EH (cell line): ENCODE measurements around the gene SCARB1.
"Not testable (repeated sequence)": the region's sequence is repeated elsewhere in the genome, so short reads cannot be mapped to it uniquely, and the experiment has no call there.

ENCODE experiments used
- DNase-seq: peaks from one replicate; pipeline ENCODE4 v3.0.0-alpha.2; 2015; ENCODE audit warnings: low read depth

Gene SCARB1, protein sequence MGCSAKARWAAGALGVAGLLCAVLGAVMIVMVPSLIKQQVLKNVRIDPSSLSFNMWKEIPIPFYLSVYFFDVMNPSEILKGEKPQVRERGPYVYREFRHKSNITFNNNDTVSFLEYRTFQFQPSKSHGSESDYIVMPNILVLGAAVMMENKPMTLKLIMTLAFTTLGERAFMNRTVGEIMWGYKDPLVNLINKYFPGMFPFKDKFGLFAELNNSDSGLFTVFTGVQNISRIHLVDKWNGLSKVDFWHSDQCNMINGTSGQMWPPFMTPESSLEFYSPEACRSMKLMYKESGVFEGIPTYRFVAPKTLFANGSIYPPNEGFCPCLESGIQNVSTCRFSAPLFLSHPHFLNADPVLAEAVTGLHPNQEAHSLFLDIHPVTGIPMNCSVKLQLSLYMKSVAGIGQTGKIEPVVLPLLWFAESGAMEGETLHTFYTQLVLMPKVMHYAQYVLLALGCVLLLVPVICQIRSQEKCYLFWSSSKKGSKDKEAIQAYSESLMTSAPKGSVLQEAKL

DNA sequence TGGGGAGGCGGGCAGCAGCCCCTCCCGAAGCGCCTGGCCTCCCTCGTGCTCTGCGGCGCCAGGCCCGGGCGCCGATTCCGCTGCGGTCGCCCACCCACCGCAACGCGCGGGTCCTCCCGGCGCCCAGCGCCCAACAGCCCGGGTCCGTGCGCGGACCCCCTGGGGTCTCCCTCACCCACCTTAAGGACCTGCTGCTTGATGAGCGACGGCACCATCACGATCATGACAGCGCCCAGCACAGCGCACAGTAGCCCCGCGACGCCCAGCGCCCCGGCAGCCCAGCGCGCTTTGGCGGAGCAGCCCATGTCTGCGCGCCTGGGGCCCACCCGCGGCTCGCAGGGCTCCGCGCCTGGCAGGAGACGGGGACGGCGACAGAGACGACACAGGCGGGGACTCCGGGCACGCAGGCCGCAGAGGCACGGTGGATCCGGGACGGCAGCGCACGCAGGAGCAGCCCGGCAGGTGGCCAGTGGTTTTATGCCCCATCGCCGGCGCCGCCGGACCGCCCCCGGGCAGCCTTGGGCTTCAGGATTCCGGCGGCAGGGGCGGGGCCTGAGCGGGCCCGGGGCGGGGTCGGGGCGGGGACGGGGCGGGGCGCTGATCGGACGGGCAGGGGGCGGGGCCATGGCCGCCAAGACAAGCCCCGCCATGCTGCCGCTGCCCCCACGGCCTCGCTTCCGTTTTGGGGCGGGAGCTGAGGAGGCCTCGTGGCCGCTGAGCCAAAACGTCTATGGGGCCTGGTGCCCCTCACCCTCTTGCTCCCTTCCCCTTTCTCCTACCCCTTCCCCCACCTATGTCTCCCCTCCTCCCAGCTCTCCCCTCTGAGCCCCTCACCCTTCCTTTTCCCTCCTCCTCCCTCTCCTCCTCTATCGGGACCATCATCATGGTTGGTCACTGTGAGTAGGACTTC lies at the start of gene SCARB1:
Gene SCARB1, minus strand, starts transcription at position 449 of the 910 bp plus-strand sequence. Its CDS starts 144 bp downstream, at position 305.
- DNase-seq = peak; percentile 85

DNA sequence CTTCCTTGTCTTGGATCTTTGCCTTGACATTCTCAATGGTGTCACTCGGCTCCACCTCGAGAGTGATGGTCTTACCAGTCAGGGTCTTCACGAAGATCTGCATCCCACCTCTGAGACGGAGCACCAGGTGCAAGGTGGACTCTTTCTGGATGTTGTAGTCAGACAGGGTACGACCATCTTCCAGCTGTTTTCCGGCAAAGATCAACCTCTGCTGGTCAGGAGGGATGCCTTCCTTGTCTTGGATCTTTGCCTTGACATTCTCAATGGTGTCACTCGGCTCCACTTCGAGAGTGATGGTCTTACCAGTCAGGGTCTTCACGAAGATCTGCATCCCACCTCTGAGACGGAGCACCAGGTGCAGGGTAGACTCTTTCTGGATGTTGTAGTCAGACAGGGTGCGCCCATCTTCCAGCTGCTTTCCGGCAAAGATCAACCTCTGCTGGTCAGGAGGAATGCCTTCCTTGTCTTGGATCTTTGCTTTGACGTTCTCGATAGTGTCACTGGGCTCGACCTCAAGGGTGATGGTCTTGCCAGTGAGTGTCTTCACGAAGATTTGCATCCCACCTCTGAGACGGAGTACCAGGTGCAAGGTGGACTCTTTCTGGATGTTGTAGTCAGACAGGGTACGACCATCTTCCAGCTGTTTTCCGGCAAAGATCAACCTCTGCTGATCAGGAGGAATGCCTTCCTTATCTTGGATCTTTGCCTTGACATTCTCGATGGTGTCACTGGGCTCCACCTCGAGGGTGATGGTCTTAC lies 49.0 kb upstream of the SCARB1 start:
- not testable (repeated sequence) for DNase-seq

DNA sequence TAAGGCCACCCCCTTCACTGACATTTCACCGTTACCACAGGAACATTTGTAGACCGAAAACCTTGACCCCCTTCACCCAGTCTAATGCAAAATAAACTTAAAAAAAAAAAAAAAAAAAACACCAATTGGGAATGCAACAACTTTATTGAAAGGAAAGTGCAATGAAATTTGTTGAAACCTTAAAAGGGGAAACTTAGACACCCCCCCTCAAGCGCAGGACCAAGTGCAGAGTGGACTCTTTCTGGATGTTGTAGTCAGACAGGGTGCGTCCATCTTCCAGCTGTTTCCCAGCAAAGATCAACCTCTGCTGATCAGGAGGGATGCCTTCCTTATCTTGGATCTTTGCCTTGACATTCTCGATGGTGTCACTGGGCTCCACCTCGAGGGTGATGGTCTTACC lies 47.9 kb upstream of the SCARB1 start:
- DNase-seq = not testable (repeated sequence)

DNA sequence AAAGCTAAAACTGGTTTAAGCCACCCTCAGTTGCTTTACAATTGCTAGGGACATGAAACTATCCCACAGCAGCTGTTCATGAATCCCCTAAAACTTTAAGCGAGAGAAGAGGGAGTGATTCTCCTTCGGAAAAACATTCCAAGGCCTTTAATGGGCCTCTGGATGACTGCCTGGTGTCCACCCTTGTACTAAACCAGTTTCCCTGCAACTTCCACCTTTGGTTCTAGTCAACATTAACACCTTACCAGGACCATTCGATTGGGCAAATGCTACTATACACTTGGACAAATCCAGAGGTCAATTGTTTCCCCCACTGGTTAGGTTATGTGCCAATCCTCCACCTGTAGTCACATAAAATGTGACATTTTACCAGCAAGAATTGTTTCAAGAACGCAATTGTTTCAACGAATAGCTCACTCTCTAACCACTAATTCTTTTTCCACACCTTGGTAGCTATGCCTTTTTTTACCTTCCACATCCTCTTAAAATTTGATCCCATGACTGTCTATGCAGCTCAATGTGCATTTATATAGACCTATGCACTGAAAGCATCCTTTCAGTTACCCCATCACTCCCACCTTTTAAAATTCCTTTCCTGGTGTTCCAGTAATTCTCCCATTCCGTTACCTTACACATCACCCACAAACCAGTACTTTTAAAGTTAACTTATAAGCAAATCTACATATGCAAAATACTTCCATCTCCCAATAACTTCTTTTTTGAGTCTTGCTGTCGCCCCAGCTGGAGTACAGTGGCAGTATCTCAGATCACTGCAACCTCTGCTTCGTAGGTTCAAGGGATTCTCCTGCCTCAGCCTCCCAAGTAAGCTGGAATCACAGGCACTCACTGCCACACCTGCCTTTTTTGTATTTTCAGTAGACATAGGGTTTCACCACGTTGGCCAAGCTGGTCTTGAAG lies 47.2 kb upstream of the SCARB1 start:
- DNase-seq = peak; percentile 32

DNA sequence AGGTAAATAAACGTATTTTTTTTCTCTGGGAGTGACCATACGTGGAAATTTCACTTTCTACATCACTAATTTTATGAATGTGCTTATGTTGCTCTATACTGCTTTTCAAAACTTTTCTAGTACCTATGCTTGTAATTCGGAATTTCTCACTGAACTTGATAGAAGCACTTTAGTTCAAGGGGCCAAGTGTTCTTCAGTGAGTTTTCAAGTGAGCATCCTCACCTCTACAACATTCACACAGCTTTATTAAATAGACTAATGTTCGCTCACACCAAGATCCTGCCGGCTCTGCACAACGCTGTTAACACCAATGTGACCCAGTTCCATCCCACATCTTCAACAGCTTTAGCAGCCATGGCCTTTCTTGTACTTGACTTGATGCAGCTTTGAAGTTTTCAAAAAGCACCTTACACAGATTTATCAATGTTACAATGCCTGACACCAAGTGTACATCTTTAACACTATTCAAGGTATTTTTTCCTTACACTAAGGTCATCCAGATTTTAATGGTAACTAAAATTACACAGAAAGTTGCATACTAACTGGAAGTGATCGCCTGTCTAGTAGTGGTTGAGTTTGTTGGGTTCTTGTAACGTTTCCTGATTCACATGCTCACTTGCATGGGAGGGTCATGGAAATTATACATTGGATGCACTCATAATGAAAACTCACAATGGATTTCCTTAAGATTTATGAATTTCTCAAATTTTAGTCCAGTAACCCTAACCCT lies 46.3 kb upstream of the SCARB1 start:
- DNase-seq = peak; percentile 25

DNA sequence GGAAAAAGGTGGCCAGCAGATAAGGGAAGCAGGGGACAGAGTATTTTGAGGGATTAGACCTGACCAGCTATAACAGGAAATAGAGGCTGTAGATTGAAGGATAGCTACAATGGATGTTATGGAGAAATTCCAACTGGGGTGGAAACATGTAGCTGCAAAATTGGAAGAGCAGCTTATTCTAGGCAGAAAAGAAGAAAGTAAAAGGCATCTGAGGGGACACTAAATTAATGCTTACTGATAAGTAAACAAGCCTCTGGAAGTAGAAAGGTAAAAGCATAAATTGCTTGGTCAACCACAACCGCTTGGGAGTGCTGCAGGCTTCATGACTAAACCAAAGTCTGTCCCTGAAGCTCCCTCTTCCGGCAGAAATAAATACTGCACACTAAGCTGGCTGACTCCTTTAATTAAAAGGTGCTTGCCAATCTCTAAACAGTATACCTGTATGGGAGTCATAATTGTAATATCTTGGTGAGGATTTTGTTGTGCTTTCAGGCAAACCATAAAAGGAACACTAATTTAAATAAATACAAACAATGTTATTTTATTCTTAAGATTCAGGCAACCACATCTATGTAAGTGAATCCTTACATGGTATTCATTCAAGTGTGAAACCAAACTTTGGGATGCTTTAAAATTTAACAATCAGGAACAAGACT lies 43.1 kb upstream of the SCARB1 start:
- peak; percentile 89 for DNase-seq

DNA sequence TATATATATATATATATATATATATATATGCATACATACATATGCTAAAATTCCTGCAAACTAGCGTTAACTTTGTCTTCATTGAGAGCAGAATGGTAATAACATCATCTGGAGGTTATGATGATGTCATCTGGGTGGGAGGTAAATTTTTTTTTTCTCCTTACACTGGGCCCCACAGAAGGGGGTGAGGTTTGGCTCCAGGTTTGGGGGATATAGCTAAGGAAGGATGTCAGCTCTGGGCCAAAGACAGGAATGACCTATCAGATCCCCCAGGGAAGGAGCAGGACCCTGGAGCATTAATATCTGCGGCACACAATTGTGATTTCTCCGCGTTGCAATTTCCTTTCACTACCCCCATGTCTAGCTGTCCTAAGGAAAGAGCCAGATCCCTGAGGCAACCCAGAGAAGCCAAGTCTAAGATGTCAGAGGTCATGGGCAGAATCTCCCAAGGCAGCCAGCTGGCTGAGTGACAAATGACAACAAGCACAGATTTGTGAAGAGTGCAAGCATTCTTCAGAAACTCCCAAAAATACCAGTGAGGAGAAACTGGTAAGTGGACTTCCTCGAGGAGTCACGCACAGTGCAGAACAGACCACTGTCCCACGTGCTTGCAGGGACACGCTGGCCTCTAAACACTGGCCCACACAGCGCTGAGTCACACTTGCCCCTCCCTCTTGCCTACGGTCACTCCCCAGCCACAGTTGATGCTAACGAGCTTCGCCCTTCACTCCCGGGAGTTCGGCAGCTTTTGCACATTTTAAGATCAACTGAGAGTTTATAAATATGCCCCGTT lies 40.8 kb upstream of the SCARB1 start:
- DNase-seq = peak; percentile 99

DNA sequence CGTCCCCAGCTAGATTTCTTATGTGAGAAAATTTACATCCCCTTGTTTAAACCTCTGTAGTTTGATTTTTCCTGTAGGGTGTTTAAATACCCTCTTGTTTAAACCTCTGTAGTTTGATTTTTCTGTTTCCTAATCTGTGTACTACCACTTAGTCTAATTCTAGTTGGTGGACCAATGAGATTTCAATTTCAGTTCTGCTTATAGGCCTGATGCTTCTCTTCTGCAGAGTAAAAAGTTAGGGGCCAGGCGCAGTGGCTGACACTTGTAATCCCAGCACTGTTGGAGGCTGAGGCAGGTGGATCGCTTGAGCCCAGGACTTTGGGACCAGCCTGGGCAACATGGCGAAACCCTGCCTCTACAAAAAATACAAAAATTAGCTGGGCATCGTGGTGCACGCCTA lies 39.3 kb upstream of the SCARB1 start:
- DNase-seq = no peak

DNA sequence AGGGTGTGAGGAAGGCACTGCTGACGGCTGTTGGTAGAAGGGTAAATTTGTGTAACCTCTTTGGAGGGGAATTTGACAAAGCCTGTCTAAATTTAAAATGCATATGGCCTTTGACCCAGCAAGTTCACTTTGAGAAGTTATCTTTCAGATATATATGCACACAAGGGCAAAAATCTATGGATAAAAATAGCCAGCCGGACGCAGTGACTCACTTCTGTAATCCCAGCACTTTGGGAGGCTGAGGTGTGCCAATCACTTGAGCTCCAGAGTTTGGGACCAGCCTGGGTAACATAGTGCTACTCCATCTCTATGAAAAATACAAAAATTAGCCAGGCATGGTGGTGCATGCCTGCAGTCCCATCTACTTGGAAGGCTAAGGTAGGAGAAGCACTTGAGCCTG lies 37.3 kb upstream of the SCARB1 start:
- peak; percentile 42 for DNase-seq

DNA sequence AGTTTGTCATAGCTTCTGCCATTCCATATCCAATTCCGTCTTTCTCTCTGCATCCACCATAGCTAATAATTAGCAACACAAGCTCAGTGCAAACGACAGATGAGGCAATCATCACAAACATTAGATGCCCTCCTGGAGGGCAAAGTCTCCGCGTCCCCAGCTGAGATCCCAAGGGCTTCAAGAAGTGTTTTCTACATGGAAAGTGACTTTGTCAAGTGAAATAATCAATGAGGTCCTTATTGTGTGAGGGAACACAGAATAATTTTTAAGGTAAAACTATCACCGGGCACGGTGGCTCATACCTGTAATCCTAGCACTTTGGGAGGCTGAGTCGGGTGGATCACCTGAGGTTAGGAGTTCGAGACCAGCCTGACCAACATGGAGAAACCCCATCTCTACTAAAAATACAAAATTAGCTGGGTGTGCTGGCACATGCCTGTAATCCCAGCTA lies 36.7 kb upstream of the SCARB1 start:
- DNase-seq = not testable (repeated sequence)

DNA sequence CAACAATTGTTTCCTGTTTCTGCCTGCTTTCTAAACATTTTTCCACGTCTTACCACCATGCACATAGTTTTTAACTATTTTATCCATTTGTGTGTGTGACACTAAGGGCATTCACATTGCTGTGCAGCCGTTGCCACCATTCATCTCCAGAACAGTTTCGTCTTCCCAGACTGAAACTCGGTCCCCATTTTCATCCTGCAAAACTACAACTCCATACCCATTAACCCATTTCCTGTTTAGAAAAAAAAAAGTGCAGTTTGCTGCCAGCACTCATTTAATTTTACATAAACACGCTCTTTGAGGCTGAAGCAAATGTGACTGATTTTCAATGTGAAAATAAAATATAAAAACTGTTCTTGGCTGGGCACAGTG lies 35.2 kb upstream of the SCARB1 start:
- DNase-seq = peak; percentile 44

DNA sequence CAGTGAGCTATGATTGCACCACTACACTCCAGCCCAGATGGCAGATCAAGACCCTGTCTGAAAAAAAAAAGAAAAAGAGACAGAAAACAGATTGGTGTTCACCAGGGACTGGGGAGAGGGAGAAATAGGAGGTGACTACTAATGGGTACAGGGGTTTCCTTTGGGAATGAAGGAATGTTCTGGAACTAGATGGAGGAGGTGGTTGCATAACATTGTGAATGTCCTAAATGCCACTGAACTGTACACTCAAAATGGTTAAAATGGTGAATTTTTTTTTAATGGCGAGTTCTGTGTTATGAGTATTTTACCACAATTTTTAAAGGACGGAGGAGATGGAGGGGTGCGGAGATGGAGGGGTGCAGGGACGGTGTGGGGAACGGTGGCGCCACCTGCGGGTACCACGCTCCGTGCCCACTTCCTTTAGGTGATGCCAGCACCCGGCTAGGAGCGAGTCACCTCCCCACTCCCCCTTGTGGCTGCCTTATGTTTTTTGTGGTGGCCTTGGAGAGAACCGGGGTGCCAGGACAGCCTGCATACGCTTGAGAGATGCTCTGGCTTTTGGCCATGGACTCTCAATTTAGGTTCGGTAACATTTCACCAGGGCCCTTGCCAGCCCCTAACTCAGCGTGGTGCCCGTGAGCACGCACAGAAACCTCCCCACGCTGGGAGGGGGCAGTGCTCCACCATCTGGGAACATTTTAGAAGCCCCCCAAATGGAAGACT lies 34.7 kb upstream of the SCARB1 start:
- DNase-seq = peak; percentile 46

DNA sequence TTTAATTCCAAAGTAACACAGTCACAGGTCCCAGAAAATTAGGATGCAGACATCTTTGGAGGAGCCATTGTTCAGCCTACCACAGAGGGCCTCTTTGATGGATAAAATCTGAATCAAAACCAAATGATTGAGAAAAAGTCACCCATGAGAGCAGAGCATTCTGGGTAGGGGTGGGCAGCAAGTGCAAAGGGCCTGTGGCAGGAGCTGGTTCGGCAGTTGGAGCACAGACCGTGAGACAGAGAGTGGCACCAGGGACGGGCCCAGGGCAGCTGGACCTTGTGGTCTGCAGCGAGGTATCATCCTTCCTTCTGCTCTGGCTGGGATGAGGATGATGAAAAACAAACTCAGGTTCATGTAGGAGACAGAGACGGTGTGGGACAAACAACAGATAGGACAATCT lies 32.8 kb upstream of the SCARB1 start:
- no peak for DNase-seq

DNA sequence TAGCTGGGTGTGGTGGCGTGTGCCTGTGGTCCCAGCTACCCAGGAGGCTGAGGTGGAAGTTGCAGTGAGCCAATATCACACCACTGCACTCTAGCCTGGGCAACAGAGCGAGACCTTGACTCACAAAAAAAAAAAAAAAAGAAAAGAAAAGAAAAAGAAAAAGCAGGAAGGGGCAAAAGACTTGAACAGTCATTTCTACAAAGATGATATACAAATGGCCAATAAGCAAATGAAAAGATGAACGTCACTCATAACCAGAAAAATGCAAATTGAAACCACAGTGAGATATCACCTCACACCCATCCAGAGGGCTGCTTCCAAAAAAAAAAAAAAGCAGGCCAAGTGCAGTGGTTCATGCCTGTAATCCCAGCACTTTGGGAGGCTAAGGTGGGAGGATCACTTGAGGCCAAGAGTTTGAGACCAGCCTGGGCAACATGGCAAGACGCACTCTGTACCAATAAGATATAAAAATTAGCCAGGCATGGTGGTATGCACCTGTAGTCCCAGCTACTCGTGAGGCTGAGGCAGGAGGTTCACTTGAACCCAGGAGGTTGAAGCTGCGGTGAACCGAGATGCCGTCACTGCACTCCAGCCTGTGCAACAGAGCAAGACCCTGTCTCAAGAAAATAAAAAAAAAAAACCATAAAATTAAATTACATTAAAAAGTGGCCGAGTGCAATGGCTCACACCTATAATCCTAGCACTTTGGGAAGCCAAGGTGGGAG lies 30.3 kb upstream of the SCARB1 start:
- DNase-seq = no peak

DNA sequence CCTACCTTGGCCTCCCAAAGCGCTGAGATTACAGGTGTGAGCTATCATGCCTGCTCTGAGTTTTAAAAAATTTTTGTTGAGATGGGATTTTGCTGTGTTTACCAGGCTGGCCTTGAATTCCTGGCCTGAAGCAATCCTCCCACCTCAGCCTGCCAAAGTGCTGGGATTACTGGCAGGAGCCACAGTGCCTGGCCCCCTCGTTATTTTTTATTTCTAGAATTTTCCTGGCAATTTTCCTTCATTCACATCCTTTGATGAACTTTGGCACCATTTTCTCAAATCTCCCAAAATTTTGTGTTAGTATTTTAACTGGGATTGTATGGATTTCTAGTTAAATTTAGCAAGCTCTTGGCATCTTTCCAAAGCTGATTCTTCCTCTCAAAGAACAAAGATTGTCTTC lies 24.6 kb upstream of the SCARB1 start:
- DNase-seq = no peak

DNA sequence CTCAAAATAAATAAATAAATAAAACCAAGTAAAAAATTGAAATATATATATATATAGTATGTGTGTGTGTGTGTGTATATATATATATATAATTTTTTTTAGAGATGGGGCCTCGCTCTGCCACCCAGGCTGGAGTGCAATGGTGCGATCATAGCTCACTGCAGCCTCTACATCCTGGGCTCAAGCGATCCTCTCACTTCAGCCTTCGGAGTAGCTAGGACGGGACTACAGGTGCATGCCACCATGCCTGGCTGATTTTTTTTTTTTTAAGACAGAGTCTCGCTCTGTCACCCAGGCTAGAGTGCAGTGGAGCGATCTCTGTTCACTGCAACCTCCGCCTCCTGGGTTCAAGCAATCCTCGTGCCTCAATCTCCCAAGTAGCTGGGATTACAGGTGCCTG lies 24.1 kb upstream of the SCARB1 start:
- DNase-seq = not testable (repeated sequence)
